Trophoblast cell (in vitro differentiated cells and primary cell): ENCODE results near the gene ZFC3H1.

Source experiments
- DNase-seq, 2 donors: peaks; one replicate each; pipeline ENCODE4 v3.0.0-alpha.2; 2016
- H2AFZ ChIP-seq: 2 replicates; pipeline ENCODE4 v1.6.1; 2013; ENCODE audit warnings: low read length, moderate library complexity, mild to moderate bottlenecking; ENCODE audit not compliant: insufficient read depth, poor library complexity
- H2AK5ac ChIP-seq: 2 replicates; pipeline ENCODE4 v1.6.1; 2013; ENCODE audit warnings: mild to moderate bottlenecking, low read length
- H2BK120ac ChIP-seq: 2 replicates; pipeline ENCODE4 v1.6.1; 2013; ENCODE audit warnings: low read length, mild to moderate bottlenecking, moderate library complexity; ENCODE audit not compliant: insufficient read depth, poor library complexity
- H2BK12ac ChIP-seq: 2 replicates; pipeline ENCODE4 v1.6.1; 2013; ENCODE audit warnings: mild to moderate bottlenecking, low read length, moderate library complexity
- H2BK5ac ChIP-seq: 2 replicates; pipeline ENCODE4 v1.6.1; 2013; ENCODE audit warnings: low read length, low read depth, moderate library complexity, mild to moderate bottlenecking; ENCODE audit not compliant: poor library complexity
- H3K14ac ChIP-seq: 2 replicates; pipeline ENCODE4 v1.6.1; 2013; ENCODE audit warnings: mild to moderate bottlenecking, low read length
- H3K18ac ChIP-seq: 2 replicates; pipeline ENCODE4 v1.6.1; 2013; ENCODE audit warnings: mild to moderate bottlenecking, low read length
- H3K23ac ChIP-seq: 2 replicates; pipeline ENCODE4 v1.6.1; 2013; ENCODE audit warnings: low read length
- H3K27ac ChIP-seq: 2 replicates; pipeline ENCODE4 v1.5.1; 2013; ENCODE audit warnings: low read depth, mild to moderate bottlenecking, inconsistent platforms, low read length, moderate library complexity
- H3K27me3 ChIP-seq: 2 replicates; pipeline ENCODE4 v1.6.1; 2013; ENCODE audit warnings: inconsistent platforms, mild to moderate bottlenecking, low read length, moderate library complexity; ENCODE audit not compliant: insufficient read depth
- H3K36me3 ChIP-seq, 2 experiments: 1 replicate in 1 of 2; 2 replicates in 1 of 2; pipeline ENCODE4 v1.6.1; 2013; ENCODE audit warnings: low read length in 2 of 2, mild to moderate bottlenecking in 2 of 2, moderate library complexity in 1 of 2; ENCODE audit not compliant: insufficient read depth in 2 of 2, control insufficient read depth in 1 of 2
- H3K4ac ChIP-seq: 2 replicates; pipeline ENCODE4 v1.6.1; 2013; ENCODE audit warnings: low read depth, mild to moderate bottlenecking, low read length, moderate library complexity
- H3K4me1 ChIP-seq, 2 experiments: 1 replicate in 1 of 2; 2 replicates in 1 of 2; pipeline ENCODE4 v1.6.1; 2013; ENCODE audit warnings: low read length in 2 of 2, mild to moderate bottlenecking in 2 of 2, moderate library complexity in 1 of 2; ENCODE audit not compliant: insufficient read depth in 2 of 2, control insufficient read depth in 1 of 2
- H3K4me2 ChIP-seq: 2 replicates; pipeline ENCODE4 v1.6.1; 2013; ENCODE audit warnings: inconsistent platforms, mild to moderate bottlenecking, low read length, moderate library complexity
- H3K4me3 ChIP-seq: 2 replicates; pipeline ENCODE4 v1.5.1; 2013; ENCODE audit warnings: mild to moderate bottlenecking, low read depth, low read length, inconsistent platforms
- H3K79me1 ChIP-seq: one replicate; pipeline ENCODE4 v1.6.1; 2013; ENCODE audit warnings: low read length
- H3K79me2 ChIP-seq: 2 replicates; pipeline ENCODE4 v1.6.1; 2013; ENCODE audit warnings: low read length, mild to moderate bottlenecking; ENCODE audit not compliant: control insufficient read depth, insufficient read depth, poor library complexity
- H3K9ac ChIP-seq: 2 replicates; pipeline ENCODE4 v1.6.1; 2013; ENCODE audit warnings: mild to moderate bottlenecking, low read length
- H3K9me3 ChIP-seq: 2 replicates; pipeline ENCODE4 v1.6.1; 2013; ENCODE audit warnings: low read depth, mild to moderate bottlenecking, control low read depth, inconsistent platforms, low read length; ENCODE audit not compliant: insufficient read depth
- H4K12ac ChIP-seq: 2 replicates; pipeline ENCODE4 v1.6.1; 2013; ENCODE audit warnings: low read depth, mild to moderate bottlenecking, low read length, moderate library complexity
- H4K8ac ChIP-seq: 2 replicates; pipeline ENCODE4 v1.6.1; 2013; ENCODE audit warnings: low read depth, mild to moderate bottlenecking, low read length, moderate library complexity
- H4K91ac ChIP-seq: one replicate; pipeline ENCODE4 v1.6.1; 2013; ENCODE audit warnings: low read depth, mild to moderate bottlenecking, low read length, moderate library complexity
- WGBS: extraction: QIAGEN DNeasy Blood & Tissue Kit; methylation state at CpG from one replicate; pipeline ENCODE4 v1.1.7; 2013; ENCODE audit warnings: missing lambda C conversion rate; ENCODE audit not compliant: insufficient read length, insufficient coverage; ENCODE audit errors: extremely low coverage; 5-methylcytosine and 5-hydroxymethylcytosine counted together

ZFC3H1 gene

GRCh38 chr12:71584356-71584755, 79.3 kb downstream of the ZFC3H1 start:
- Histone ChIP-seq H3K27me3 (no peaks in the 10 kb centered on the region), H2AFZ (no peak overlapping the region), H3K9me3 (no peaks in the 10 kb centered on the region), H2AK5ac (peak overlapping the region; percentile 40), H4K91ac (no peak overlapping the region), H3K4me2 (no peak overlapping the region), H3K79me2 (no peaks in the 10 kb centered on the region), H3K4me3 (no peak overlapping the region), H3K23ac (no peak overlapping the region), H3K9ac (no peak overlapping the region), H4K8ac (no peak overlapping the region), H3K14ac (no peak overlapping the region), H3K27ac (peak overlapping the region; percentile 49), H3K4me1 (peaks cover 3 to 8% of the 10 kb centered on the region in 2 experiments), H2BK12ac (no peak overlapping the region), H4K12ac (no peak overlapping the region), H2BK5ac (peak overlapping the region; percentile 75), H3K4ac (no peak overlapping the region), H2BK120ac (peak overlapping the region; percentile 97), H3K79me1 (peaks cover 17% of the 10 kb centered on the region), H3K36me3 (no peaks in the 10 kb centered on the region), H3K18ac (no peak overlapping the region)
- no CpG with 5 or more reads among the region's 3 CpGs for WGBS
- DNase-seq: no peak

DNA sequence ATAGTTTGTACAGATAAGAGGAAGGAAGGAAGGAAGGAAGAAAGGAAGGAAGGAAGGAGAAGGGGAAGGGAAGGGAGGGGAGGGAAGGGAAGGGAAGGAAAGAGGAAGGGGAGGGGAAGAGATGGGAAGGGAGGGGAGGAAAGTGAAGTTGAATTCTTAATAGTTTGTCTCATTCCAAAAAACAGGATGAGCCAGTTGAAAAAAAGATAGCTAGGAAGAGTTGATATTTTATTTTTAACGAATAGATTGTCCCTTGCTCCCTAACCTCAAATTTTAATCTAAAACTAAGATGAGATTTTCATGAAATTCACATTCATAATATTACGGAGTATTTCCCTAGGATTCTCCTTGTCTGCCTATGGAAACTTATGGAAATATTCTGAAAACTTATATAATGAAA, 80.7 kb downstream of the ZFC3H1 start:
- Histone ChIP-seq H4K8ac (no peak overlapping the region), H3K4me3 (no peak overlapping the region), H2AFZ (no peak overlapping the region), H3K9ac (no peak overlapping the region), H3K27me3 (no peaks in the 10 kb centered on the region), H4K91ac (no peak overlapping the region), H3K23ac (no peak overlapping the region), H4K12ac (no peak overlapping the region), H2BK120ac (no peak overlapping the region), H2BK12ac (no peak overlapping the region), H3K27ac (no peak overlapping the region), H3K4me1 (peaks cover 3 to 8% of the 10 kb centered on the region in 2 experiments), H3K9me3 (no peaks in the 10 kb centered on the region), H3K79me2 (no peaks in the 10 kb centered on the region), H3K4ac (no peak overlapping the region), H2AK5ac (no peak overlapping the region), H3K18ac (no peak overlapping the region), H3K14ac (no peak overlapping the region), H3K4me2 (no peak overlapping the region), H3K36me3 (no peaks in the 10 kb centered on the region), H3K79me1 (peaks cover 17% of the 10 kb centered on the region), H2BK5ac (no peak overlapping the region)
- WGBS: no CpG with 5 or more reads among the region's 2 CpGs
- DNase-seq: no peak

DNA sequence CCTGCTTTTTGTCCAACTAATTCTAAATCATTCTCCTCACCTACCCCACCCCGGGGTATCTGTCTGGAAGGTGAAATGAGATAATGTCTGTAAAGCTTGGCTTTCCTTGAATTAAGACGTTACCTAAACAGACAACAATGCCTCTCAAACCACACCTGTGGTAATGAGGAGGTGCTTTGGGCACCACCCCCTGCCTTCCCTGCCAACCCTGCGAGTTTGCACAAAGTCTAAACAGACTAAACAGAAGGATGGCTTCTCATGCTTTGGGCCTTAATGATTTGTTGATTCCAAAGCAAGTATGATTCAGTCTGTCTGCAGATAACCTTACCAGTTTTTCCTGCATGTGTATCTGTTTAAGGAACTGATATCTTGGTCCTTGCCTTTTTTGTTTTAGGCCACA, 82.4 kb downstream of the ZFC3H1 start:
- Histone ChIP-seq H3K36me3 (no peaks in the 10 kb centered on the region), H3K79me1 (peaks cover 17% of the 10 kb centered on the region), H3K18ac (no peak overlapping the region), H3K14ac (no peak overlapping the region), H2BK5ac (no peak overlapping the region), H3K9me3 (no peaks in the 10 kb centered on the region), H4K8ac (no peak overlapping the region), H3K4me1 (peaks cover 3 to 8% of the 10 kb centered on the region in 2 experiments), H2BK12ac (no peak overlapping the region), H4K12ac (no peak overlapping the region), H3K23ac (no peak overlapping the region), H4K91ac (no peak overlapping the region), H2AK5ac (no peak overlapping the region), H3K4ac (no peak overlapping the region), H3K4me2 (no peak overlapping the region), H2AFZ (no peak overlapping the region), H3K79me2 (no peaks in the 10 kb centered on the region), H3K9ac (no peak overlapping the region), H2BK120ac (no peak overlapping the region), H3K27ac (peak overlapping the region; percentile 59), H3K4me3 (no peak overlapping the region), H3K27me3 (no peaks in the 10 kb centered on the region)
- WGBS: no CpG with 5 or more reads among the region's 3 CpGs
- peak; percentile 42 to 61 for DNase-seq

DNA sequence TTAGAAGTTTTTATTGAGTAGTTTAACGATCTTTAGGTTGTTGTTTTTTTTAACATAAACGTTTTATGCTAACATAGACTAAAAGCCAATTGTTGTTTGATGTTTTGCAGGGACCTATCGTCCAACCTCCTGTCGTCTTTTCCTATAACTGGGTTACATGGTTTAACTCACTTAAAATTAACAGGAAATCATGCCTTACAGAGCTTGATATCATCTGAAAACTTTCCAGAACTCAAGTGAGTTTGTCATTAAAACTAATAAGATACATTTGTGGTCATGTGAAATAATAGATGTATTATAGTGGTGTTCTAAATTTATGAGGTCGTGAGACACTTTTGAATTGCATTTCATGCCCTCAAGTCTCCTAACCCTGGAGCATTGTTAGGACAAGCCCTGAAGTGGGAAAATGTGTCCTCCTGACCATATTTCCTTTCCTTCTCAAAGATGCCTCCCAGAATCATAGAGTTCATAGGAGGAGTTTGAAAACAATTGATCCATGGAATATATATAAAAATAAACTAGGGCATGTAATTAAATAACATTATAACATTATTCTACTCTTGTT, 84.9 kb downstream of the ZFC3H1 start:
- Histone ChIP-seq H3K9me3 (no peaks in the 10 kb centered on the region), H2BK5ac (no peak overlapping the region), H3K14ac (no peak overlapping the region), H4K91ac (no peak overlapping the region), H3K9ac (no peak overlapping the region), H4K8ac (no peak overlapping the region), H3K27me3 (no peaks in the 10 kb centered on the region), H3K27ac (no peak overlapping the region), H2AFZ (no peak overlapping the region), H3K79me1 (peaks cover 12% of the 10 kb centered on the region), H3K23ac (no peak overlapping the region), H3K4me2 (no peak overlapping the region), H3K36me3 (no peaks in the 10 kb centered on the region), H4K12ac (no peak overlapping the region), H2BK12ac (no peak overlapping the region), H3K4me3 (no peak overlapping the region), H3K4me1 (peaks cover 0 to 3% of the 10 kb centered on the region in 2 experiments), H3K18ac (no peak overlapping the region), H3K4ac (no peak overlapping the region), H2AK5ac (no peak overlapping the region), H3K79me2 (no peaks in the 10 kb centered on the region), H2BK120ac (no peak overlapping the region)
- DNase-seq: no peak
- no CpG with 5 or more reads among the region's 5 CpGs for WGBS
